ENCODE measurements around the gene ABLIM3.

Gene ABLIM3

DNA sequence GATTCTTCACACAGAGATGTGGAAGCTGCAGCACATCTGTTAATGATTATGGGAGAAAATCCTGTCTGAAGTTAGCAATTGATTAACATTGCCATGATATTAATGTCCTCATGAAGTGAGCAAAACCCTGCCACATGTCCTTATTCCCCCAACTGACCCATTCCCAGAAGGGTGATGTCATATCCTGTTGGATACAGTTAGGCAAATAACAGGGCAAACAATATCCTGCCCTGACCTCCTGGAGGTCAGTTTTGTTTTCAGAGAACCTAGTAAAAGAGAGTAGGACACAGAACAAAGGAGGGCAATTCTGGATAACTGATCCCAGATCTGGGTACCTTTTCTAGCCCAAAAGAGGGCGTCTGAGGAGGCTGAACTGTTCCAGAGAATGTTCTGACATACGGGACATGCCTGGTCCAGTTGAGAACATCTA, 11.0 kb downstream of the ABLIM3 start:
- no peak for DNase-seq (ENCODE audit: low read depth, low spot score)
- TF ChIP-seq, protein P1, sequence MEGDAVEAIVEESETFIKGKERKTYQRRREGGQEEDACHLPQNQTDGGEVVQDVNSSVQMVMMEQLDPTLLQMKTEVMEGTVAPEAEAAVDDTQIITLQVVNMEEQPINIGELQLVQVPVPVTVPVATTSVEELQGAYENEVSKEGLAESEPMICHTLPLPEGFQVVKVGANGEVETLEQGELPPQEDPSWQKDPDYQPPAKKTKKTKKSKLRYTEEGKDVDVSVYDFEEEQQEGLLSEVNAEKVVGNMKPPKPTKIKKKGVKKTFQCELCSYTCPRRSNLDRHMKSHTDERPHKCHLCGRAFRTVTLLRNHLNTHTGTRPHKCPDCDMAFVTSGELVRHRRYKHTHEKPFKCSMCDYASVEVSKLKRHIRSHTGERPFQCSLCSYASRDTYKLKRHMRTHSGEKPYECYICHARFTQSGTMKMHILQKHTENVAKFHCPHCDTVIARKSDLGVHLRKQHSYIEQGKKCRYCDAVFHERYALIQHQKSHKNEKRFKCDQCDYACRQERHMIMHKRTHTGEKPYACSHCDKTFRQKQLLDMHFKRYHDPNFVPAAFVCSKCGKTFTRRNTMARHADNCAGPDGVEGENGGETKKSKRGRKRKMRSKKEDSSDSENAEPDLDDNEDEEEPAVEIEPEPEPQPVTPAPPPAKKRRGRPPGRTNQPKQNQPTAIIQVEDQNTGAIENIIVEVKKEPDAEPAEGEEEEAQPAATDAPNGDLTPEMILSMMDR (IDR thresholded peaks at IDR 0.05; ENCODE audit: insufficient read depth, low read length, missing control alignments): no peak
- ChIA-PET CTCF (interaction anchor here (1.0 to 11.1 kb wide), 4 partner anchors 11 to 116 kb away, joined by 3 to 150 read pairs (median 3); partner anchors contain the start of gene ABLIM3), POLR2A (no interaction called here)
- no peak overlapping the region for H3K4me3 ChIP-seq (ENCODE audit: low read depth, low read length)

DNA sequence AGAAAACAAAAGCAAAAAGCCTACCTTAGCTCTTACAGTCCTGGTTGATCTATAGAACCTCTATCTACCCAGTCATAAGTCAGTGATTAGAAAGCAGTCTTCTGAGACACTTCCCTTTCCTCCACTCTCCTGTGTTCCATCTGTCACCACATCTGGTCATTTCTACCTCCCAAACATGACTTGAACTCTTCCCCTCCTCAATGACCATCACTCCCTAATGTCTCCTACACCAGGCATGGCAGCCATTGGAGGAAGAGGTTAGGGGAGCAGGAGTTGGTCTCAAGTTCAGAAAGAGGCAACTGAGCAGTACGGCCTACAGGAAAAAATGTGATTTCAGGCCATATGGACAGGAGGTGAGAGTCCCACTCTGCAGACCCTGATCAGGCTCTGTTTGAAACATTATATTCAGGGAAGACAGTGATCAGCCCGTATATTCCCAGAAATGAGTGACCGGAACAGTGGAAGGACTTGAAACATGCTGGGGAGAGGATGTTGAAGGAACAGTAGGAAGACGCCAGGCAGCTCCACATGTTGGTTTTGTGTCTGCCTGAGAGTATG, 12.0 kb downstream of the ABLIM3 start:
- POLR2A ChIA-PET: no interaction called here
- TF ChIP-seq, protein P1 (IDR thresholded peaks at IDR 0.05; ENCODE audit: insufficient read depth, low read length, missing control alignments): no peak
- DNase-seq (ENCODE audit: low read depth, low spot score): no peak
- no peak overlapping the region for H3K4me3 ChIP-seq (ENCODE audit: low read depth, low read length)
- CTCF ChIA-PET: interaction anchor here (1.5 to 11.1 kb wide), 5 partner anchors 12 to 77 kb away, joined by 3 to 150 read pairs (median 4); partner anchors contain the start of gene ABLIM3

DNA sequence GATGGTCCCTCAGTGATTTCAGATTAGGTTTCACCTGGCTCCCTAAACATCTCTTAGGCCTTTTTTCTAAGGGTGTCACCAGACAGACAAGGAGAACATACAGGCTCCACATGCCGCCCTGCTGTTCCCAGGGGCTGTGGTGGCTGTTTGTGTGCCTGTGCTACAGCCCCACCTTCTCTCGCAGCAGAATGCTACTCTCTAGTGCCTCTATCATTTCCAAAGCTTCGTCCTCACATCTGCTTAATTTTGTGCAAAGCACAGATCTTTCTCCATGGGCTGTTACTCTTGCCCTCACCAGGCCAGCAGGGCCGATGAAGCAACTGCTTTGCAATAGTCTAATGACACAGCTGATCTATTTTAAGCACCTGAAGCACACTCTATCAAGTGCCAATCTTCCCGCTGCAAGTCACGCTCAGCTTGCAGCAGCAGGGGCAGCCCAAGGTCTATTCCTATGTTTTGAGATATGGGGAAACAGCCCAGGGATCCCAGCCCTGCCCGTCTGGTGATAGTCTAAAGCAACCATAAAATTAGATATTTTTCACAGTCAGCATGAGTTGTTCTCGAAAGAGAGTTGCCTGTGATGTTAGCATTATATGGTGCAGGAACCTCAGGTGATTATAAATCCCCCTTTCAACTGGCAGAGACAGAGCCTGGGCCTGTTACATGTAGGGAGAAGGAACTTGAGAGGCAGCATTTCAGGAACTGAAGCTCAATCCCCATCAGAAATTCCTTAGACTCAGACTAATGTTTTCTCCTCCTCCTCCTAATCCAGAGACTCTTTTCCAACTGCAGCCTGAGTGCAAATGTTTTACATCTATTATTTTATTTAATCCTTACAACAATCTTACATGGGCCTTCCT, 12.7 kb downstream of the ABLIM3 start:
- DNase-seq (ENCODE audit: low read depth, low spot score): peak; percentile 38
- CTCF ChIA-PET: interaction anchor here (0.9 to 11.1 kb wide), 7 partner anchors 13 to 76 kb away, joined by 3 to 150 read pairs (median 3); partner anchors contain the start of gene ABLIM3
- TF ChIP-seq, protein P1 (IDR thresholded peaks at IDR 0.05; ENCODE audit: insufficient read depth, low read length, missing control alignments): no peak
- H3K4me3 ChIP-seq (ENCODE audit: low read depth, low read length): no peak overlapping the region
- POLR2A ChIA-PET: no interaction called here

DNA sequence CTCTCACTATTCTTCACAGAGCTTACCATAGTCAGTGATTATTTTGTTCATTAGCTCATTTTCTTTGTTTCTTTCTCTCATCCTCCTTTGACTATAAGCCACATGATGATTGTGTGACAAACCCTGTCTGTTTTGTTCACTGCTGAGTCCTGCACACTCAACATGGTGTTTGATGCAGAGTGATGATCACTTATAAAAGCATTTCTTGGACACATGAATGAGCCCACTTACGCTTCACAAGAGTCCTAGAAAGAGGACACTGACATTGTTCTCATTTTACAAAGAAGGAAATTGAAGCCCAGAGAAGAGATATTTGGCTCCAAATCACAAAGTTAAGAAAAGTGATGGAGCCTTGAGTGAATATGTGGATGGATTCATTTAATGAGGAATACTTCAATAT, 13.4 kb downstream of the ABLIM3 start:
- TF ChIP-seq, protein P1 (IDR thresholded peaks at IDR 0.05; ENCODE audit: insufficient read depth, low read length, missing control alignments): no peak
- no peak for DNase-seq (ENCODE audit: low read depth, low spot score)
- POLR2A ChIA-PET: no interaction called here
- CTCF ChIA-PET: interaction anchor here (0.9 to 11.1 kb wide), 5 partner anchors 14 to 74 kb away, joined by 3 to 150 read pairs (median 4); partner anchors contain the start of gene ABLIM3
- H3K4me3 ChIP-seq (ENCODE audit: low read depth, low read length): no peak overlapping the region

DNA sequence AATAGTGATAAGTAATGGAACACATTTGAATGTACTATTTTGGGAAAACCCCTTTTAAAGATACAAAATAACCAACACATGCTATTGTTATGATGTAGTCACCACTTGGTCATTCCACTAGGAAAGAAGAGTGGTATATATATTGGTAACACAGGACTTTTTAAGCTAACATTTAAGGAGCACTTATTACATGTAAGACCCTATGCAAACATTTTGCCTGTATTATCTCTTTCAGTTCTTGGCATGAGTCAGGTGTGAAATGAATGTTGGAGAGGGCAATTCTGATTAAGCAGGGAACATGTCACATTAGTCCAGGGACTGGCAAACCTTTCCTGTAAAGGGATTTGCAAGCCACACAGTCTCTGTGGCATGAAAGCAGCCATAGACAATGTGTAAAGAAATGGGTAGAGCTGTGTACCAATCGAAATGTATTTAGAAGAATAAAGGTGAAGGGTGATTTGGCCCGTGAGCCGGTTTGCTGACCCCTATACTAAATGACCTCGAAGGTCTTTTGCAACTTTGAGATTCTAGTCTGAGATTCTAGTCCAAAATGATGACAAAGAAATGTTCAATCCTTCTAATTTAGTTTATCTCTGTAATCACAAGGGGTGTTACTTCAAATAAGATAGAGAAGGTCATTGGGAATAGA, 15.3 kb downstream of the ABLIM3 start:
- no peak for DNase-seq (ENCODE audit: low read depth, low spot score)
- ChIA-PET POLR2A (no interaction called here), CTCF (interaction anchor here (0.7 to 11.1 kb wide), 3 partner anchors 12 to 113 kb away, joined by 4 to 150 read pairs (median 4); partner anchors contain the start of gene ABLIM3)
- TF ChIP-seq, protein P1 (IDR thresholded peaks at IDR 0.05; ENCODE audit: insufficient read depth, low read length, missing control alignments): no peak
- no peak overlapping the region for H3K4me3 ChIP-seq (ENCODE audit: low read depth, low read length)

All from AG04449 (cell line).